GM18508 (cell line): ENCODE measurements around the gene KARS1.

ENCODE experiments used
- ATAC-seq: cut with Tn5 transposase; IDR thresholded peaks from one replicate; pipeline ENCODE4 v1.9.1; 2021; ENCODE audit warnings: moderate number of reproducible peaks; ENCODE audit not compliant: insufficient read depth, unreplicated experiment

The KARS1 gene

GRCh38 chr16:75590920-75591843 lies 56.3 kb downstream of the KARS1 start:
- ATAC-seq, result no peak

GRCh38 chr16:75589306-75589705 lies 58.2 kb downstream of the KARS1 start:
- no peak for ATAC-seq

DNA sequence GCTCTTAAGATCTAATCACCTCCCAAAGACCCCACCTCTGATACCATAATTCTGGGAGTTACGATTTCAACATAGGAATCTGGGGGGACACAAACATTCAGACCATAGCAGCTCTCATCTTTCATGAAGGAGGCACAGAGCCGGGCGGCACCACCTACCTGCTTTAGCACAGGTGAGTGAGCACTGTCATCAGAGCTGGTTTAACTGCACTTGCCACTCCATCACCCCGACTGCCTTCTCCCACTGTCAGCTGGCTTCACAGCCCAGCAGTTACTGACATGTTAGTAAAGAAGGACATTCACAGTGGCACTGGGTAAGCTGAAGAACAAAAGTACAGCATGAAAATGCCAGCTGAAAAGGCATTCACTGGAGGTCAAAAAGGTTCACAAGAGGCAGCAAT lies 58.7 kb downstream of the KARS1 start:
- no peak for ATAC-seq

DNA sequence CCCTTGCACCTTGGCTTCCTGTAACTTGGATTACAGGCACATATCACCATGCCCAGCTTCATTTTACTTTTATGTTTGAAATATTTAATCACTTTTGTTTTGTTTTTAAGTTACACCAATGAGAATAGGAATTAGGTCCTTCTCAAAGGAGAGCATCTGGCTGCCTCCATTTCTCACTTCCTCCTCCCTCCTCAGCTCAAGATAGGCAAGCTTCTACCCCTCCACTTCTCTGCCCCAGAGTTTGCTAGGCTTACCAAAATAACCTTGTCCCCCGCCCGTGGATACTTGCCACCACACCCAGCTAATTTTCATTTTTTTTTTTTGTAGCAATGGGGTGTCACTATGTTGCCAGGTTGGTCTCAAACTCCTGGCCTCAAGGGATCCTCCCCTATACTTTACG lies 63.4 kb downstream of the KARS1 start:
- ATAC-seq, result no peak

GRCh38 chr16:75579281-75579834 lies 68.1 kb downstream of the KARS1 start:
- ATAC-seq, result no peak

DNA sequence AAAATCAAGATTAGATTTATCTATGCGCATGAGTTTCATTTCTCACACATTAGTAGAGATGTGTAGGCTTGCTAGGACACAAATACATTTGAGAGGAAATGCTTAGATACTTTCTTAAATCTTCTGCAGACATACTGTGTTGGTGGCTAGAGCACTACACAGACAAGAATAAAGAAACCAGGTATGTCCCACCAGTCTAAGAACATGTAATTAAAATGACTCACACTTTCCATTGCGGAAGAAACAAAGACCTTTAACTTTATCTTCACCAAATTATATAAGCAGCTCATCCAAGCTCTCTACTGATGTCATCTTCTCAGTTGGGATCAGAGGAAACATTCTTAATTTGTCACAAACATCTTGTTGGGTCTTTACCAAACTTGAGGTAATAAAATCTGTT lies 68.7 kb downstream of the KARS1 start:
- no peak for ATAC-seq

DNA sequence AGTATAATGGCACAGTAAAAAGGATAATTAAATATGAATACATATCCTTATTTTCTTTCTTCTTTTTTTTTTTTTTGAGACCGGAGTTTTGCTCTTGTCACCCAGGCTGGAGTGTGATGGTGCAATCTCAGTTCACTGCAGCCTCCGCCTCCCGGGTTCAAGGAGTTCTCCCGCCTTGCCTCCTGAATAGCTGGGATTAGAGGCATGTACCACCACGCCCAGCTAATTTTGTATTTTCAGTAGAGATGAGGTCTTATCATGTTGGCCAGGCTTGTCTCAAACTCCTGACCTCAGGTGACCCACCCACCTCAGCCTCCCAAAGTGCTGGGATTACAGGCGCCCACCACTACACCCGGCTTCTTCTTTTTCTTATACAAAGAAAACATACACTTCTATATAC lies 69.3 kb downstream of the KARS1 start:
- ATAC-seq, result no peak
